Erythroblast (primary cell): Measurements from ENCODE around the gene SMIM23.

Source experiments
- DNase-seq, 2 experiments: peaks; one replicate each; lab custom pipeline; 2025; lab: John Stamatoyannopoulos, UW
- GATA1 ChIP-seq: IDR thresholded peaks from 2 replicates; pipeline ENCODE4 v1.6.1; 2011; ENCODE audit warnings: low read depth, mild to moderate bottlenecking, control low read depth, low read length, moderate library complexity
- POLR2A ChIP-seq: IDR thresholded peaks from 2 replicates; pipeline ENCODE4 v1.6.1; 2011; ENCODE audit warnings: mild to moderate bottlenecking, low read length

The SMIM23 gene

GRCh38 chr5:171813813-171814490, 28.3 kb downstream of the SMIM23 start:
- no peak for DNase-seq
- TF ChIP-seq GATA1 (no peak), POLR2A (no peak)

- TF ChIP-seq GATA1 (no peak), POLR2A (no peak)
These were observed 31.0 kb downstream of the SMIM23 start for GRCh38 chr5:171816666-171817065.

GRCh38 chr5:171820561-171820960, 34.9 kb downstream of the SMIM23 start:
- no peak for DNase-seq
- no peak for TF ChIP-seq GATA1
- no peak for TF ChIP-seq POLR2A

More at GRCh38 chr5:171816666-171817065, 31.0 kb downstream of the SMIM23 start:
- no peak for DNase-seq

- TF ChIP-seq GATA1 (no peak), POLR2A (no peak)
- DNase-seq: no peak
These were observed 35.7 kb downstream of the SMIM23 start for GRCh38 chr5:171821286-171821685.

GRCh38 chr5:171823269-171823668, 37.7 kb downstream of the SMIM23 start:
- DNase-seq: no peak
- TF ChIP-seq POLR2A: no peak
- TF ChIP-seq GATA1: no peak

GRCh38 chr5:171825051-171825450, 39.4 kb downstream of the SMIM23 start:
- DNase-seq: no peak

GRCh38 chr5:171826132-171826531, 40.5 kb downstream of the SMIM23 start:
- TF ChIP-seq POLR2A (no peak), GATA1 (no peak)
- no peak for DNase-seq

More at GRCh38 chr5:171825051-171825450, 39.4 kb downstream of the SMIM23 start:
- TF ChIP-seq GATA1: no peak
- no peak for TF ChIP-seq POLR2A

- no peak for DNase-seq
- TF ChIP-seq POLR2A (no peak), GATA1 (no peak)
These were observed 41.5 kb downstream of the SMIM23 start for GRCh38 chr5:171827162-171827561.

GRCh38 chr5:171830686-171831085, 45.1 kb downstream of the SMIM23 start:
- no peak for TF ChIP-seq POLR2A
- no peak for TF ChIP-seq GATA1

GRCh38 chr5:171832775-171833174, 47.2 kb downstream of the SMIM23 start:
- TF ChIP-seq GATA1 (no peak), POLR2A (no peak)
- DNase-seq: no peak

More at GRCh38 chr5:171830686-171831085, 45.1 kb downstream of the SMIM23 start:
- no peak for DNase-seq

- TF ChIP-seq POLR2A (no peak), GATA1 (no peak)
- no peak for DNase-seq
These were observed 48.8 kb downstream of the SMIM23 start for GRCh38 chr5:171834461-171834860.

- TF ChIP-seq POLR2A (no peak), GATA1 (no peak)
These were observed 49.4 kb downstream of the SMIM23 start for GRCh38 chr5:171835066-171835465.

GRCh38 chr5:171837522-171837921, 51.9 kb downstream of the SMIM23 start:
- no peak for DNase-seq
- TF ChIP-seq POLR2A (no peak), GATA1 (no peak)

More at GRCh38 chr5:171835066-171835465, 49.4 kb downstream of the SMIM23 start:
- DNase-seq: no peak

- DNase-seq: no peak
- TF ChIP-seq POLR2A (no peak), GATA1 (no peak)
These were observed 52.4 kb downstream of the SMIM23 start for GRCh38 chr5:171838066-171838465.

GRCh38 chr5:171839112-171839511, 53.5 kb downstream of the SMIM23 start:
- no peak for DNase-seq
- TF ChIP-seq GATA1 (no peak), POLR2A (no peak)

GRCh38 chr5:171840066-171840465, 54.4 kb downstream of the SMIM23 start:
- peak; percentile 30 to 42 for DNase-seq
- TF ChIP-seq GATA1: no peak
